ENCODE data around the gene GLCE. TPM values are rescaled to one million over a fixed set of nuclear protein-coding genes. Genes with fewer than 3 reads are reported as not detected.

The GLCE gene
- total RNA-seq, 2 donors from 2014 or later = 3.6 to 4.6 TPM

DNA sequence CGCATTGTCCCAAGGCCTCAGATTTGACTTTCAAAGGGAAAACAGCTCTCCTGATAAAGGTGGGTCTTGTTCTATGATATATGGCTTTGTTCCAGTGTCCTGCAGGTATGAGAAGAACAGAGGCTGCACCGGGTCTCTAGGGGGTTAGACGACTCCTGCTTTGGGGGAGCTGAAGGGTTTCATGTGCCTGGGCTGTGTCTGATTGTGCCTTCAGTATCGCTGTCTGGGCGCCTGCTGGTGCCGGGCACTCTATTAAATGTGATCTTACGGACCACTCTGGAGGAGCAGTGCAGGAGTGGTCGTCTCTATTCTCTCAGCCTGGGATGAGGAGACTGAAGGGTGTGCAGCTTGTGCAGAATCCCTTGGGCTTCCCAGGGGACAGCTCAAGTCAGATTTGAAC is 154.3 kb downstream of the GLCE start:
- Mint-ChIP-seq H3K4me3 (no peak overlapping the region), H3K36me3 (no peaks in the 10 kb centered on the region), H3K9me3 (no peaks in the 10 kb centered on the region), H3K4me1 (ENCODE audit: low read depth in 2 of 2) (no peaks in the 10 kb centered on the region), H3K27ac (no peak overlapping the region), H3K27me3 (peaks cover 14 to 24% of the 10 kb centered on the region in 2 donors)
- DNase-seq (ENCODE audit: low spot score) (peak; percentile 34), ATAC-seq (peak in 1 of 2 donors; percentile 15)

DNA sequence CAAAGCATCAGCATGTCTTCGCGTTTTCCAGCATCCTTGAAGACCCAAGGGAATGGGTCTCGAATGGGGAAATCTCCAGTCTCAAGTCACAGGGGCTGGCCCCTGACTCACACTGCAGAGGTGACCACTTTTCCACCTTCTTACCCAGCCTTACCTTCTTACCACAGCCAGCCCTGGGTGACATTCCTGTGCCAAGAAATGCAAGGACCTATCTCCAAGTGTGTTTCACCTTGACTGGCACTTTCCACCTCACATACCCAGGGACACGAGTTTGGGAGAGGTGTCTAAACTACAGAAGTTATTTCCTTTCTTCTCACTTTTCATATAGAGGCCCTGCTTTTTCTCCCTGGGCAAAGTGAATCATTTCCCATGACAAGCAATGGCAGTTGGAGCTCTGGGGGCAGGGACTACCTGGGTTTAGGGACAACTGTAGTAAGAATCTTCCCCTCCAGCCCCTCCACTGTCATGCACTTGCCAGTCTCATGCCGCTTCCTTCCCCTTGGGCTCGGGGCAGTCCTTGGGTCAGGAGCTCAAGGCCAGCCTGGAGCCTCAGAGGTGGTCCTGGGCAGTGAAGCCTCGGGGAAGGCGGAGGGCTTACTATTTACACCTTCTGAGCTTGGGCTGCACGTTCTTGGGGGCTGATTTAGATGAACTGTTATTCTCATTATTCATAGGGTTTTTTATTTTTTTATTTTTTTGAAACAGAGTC is 155.1 kb downstream of the GLCE start:
- Mint-ChIP-seq H3K36me3 (no peaks in the 10 kb centered on the region), H3K4me1 (ENCODE audit: low read depth in 2 of 2) (no peaks in the 10 kb centered on the region)
- no peak for ATAC-seq

DNA sequence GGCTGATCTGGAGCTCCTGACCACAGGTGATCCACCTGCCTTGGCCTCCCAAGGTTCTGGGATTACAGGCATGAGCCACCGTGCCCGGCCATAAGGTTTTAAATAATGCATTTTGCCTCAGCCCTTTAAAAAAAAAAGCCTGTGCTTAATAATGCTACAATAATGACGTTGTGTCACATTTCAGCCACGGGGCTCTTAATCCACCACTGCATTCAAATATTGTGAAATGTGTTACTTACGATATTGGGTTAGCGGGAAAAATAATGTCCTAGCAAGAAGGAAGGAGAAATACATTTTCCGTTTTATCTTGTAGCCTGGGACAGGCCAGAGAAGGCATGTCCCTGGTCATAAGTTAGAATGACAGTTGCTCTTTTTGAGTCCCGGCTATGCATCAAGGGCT is 155.9 kb downstream of the GLCE start:
- H3K27ac Mint-ChIP-seq = no peak overlapping the region
- ATAC-seq (no peak), DNase-seq (ENCODE audit: low spot score) (no peak)
- peaks cover 0 to 7% of the 10 kb centered on the region in 2 donors for H3K4me1 Mint-ChIP-seq (ENCODE audit: low read depth in 2 of 2)
- no peaks in the 10 kb centered on the region for H3K9me3 Mint-ChIP-seq
- no peak overlapping the region for H3K4me3 Mint-ChIP-seq
- H3K27me3 Mint-ChIP-seq = peaks cover 9 to 24% of the 10 kb centered on the region in 2 donors
- no peaks in the 10 kb centered on the region for H3K36me3 Mint-ChIP-seq

More for the DNA sequence above, 155.1 kb downstream of the GLCE start:
- peaks cover 14 to 24% of the 10 kb centered on the region in 2 donors for H3K27me3 Mint-ChIP-seq
- DNase-seq (ENCODE audit: low spot score) = peak; percentile 6
- no peak overlapping the region for H3K27ac Mint-ChIP-seq
- H3K9me3 Mint-ChIP-seq = no peaks in the 10 kb centered on the region
- H3K4me3 Mint-ChIP-seq = no peak overlapping the region

DNA sequence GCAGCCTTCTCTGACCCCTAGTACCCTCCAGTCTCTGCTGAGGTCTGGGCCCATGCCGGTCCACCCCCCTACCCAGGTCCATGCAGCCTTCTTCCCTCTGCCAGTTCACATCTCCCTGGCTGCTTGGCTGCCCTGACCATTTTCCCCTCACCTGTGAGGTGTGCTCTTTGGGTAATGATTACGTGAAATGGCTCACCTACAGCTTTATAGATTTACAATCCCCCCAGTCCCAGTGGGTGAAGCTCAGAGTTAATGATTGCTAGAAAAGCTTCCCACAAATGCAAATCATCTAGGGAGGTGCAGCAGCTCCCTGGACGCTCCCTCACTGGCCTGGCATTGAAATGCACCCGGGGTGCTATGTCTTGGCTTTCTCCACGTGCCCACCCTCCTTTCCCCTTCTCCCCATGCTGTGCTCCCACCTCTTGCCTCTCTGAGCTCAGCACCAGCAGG is 157.0 kb downstream of the GLCE start:
- H3K9me3 Mint-ChIP-seq = no peaks in the 10 kb centered on the region
- no peaks in the 10 kb centered on the region for H3K36me3 Mint-ChIP-seq
- ATAC-seq (peak in 1 of 2 donors; percentile 54), DNase-seq (ENCODE audit: low spot score) (no peak)
- no peak overlapping the region for H3K27ac Mint-ChIP-seq
- peaks cover 8 to 21% of the 10 kb centered on the region in 2 donors for H3K27me3 Mint-ChIP-seq
- no peak overlapping the region for H3K4me3 Mint-ChIP-seq
- peaks cover 0 to 12% of the 10 kb centered on the region in 2 donors for H3K4me1 Mint-ChIP-seq (ENCODE audit: low read depth in 2 of 2)

DNA sequence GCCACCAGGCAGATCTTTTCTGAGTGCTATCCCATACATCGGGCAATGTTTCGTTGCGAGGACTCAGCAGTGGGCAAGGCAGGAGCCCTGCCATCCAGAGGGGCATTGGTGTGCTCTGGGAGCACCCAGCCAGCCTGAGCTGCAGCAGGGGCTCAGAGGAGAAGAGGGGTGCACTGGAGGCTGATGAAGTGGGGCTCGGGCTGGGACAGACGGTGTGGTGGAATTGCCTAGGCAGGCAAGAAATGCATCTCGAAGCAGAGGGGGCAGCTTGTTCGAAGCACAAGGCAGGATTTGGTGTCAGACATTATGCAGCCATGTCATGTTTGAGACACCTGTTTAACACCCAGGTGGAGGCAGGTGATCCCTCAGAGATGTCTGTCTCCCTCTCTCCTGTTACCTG is 157.6 kb downstream of the GLCE start:
- no peak overlapping the region for H3K27ac Mint-ChIP-seq
- H3K27me3 Mint-ChIP-seq = peaks cover 11 to 21% of the 10 kb centered on the region in 2 donors
- no peaks in the 10 kb centered on the region for H3K36me3 Mint-ChIP-seq
- ATAC-seq (peak in 1 of 2 donors; percentile 40), DNase-seq (ENCODE audit: low spot score) (peak; percentile 18)
- peaks cover 0 to 12% of the 10 kb centered on the region in 2 donors for H3K4me1 Mint-ChIP-seq (ENCODE audit: low read depth in 2 of 2)
- H3K4me3 Mint-ChIP-seq = no peak overlapping the region
- H3K9me3 Mint-ChIP-seq = no peaks in the 10 kb centered on the region

DNA sequence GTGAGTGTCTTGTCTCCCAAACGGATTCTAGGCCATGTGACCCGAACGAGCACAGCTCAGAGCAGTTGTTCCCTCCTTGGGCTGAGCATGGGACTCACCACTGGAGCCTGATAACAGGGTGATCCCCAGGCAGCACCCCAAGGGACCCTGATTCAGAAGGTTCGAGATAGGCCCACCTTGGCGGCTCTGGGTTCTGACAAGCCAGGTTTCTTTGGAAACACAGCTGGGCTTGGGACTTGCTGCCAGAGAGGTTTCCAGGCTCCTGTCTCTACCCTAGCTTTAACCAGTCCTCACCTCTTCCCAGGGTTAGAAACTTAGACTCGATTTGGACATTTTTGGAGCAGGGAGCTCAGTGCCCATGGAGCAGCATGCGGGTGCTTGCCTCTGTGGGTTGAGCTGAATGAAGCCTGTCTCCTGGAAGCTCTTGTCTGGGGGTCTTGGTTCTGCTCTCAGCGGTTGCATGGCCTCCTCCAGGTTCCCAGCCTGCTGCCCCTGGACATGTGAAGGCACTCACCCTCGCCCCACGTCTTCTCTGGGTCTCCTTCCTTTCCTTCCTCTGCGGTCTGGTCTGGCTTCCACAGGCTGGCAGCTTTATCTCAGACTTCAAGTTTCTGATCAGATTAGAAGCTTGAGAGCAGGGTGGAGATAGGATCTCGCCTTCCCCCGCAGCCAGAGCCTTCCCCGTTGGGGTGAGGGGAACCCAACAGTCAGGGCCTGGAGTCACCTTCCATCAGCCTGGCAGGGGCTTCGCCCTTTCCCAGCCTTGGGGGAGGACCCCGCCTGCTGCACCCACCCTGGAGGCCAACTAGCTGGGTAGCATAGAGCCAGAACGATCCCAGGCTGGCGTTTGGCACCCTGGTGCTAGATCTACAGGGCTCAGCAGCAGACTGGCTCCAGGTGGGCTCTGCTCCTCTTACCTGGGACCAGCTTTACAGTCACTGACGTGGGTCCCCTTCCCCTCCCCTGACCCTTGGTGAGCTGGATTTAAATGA is 159.2 kb downstream of the GLCE start:
- no peaks in the 10 kb centered on the region for H3K9me3 Mint-ChIP-seq
- H3K36me3 Mint-ChIP-seq = no peaks in the 10 kb centered on the region
- ATAC-seq (peak in 1 of 2 donors; percentile 45), DNase-seq (ENCODE audit: low spot score) (peak; percentile 35)
- H3K4me3 Mint-ChIP-seq = no peak overlapping the region
- peaks cover 12 to 17% of the 10 kb centered on the region in 2 donors for H3K27me3 Mint-ChIP-seq
- H3K27ac Mint-ChIP-seq = no peak overlapping the region
- H3K4me1 Mint-ChIP-seq (ENCODE audit: low read depth in 2 of 2) = peaks cover 0 to 12% of the 10 kb centered on the region in 2 donors

DNA sequence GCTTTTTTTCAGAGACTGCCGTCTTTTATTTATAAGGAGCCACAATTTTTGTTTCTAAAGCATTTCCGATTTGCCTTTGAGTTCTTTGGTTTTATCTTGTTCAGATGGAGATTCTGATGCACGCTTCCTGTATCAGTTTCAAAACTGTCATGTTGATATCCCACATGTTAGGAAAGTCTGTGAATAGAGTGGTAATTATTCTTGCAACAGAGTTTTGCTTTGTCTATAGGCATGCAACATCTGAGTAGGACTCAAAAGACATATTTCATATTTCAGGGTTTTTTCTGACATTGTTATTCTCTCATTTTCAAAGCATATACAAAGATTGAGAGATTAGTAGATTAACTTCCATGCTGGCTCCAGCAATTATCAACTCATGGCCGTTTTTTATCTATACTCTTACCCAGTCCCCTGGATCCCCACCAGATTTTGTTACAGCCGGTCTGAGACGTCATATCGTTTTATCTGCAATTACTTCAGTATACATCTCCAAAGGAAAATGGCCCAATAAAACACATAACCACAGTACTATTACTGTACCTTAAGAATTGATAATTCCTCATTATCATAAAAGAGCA is 160.6 kb downstream of the GLCE start:
- ATAC-seq (peak in 1 of 2 donors; percentile 56), DNase-seq (ENCODE audit: low spot score) (no peak)
- Mint-ChIP-seq H3K27me3 (peaks cover 17 to 26% of the 10 kb centered on the region in 2 donors), H3K4me1 (ENCODE audit: low read depth in 2 of 2) (peaks cover 0 to 12% of the 10 kb centered on the region in 2 donors), H3K36me3 (no peaks in the 10 kb centered on the region), H3K27ac (peak overlapping the region in 1 of 2 donors; percentile 24), H3K4me3 (peak overlapping the region; percentile 20), H3K9me3 (no peaks in the 10 kb centered on the region)

Other genes starting within 250 kb of the GLCE start
- under 1 TPM in 1 of 2 donors, not detected in 1; 0.50 TPM for gene SPESP1, start 230.1 kb upstream of the GLCE start, total RNA-seq
- gene NOX5, start 145.9 kb upstream of the GLCE start, total RNA-seq = not detected
- gene PAQR5, start 138.3 kb downstream of the GLCE start, total RNA-seq = not detected

All from natural killer cell treated with Interleukin-12 subunit alpha and Interleukin-12 subunit beta and Interleukin-15 and Interleukin-18, amount 100 ng/mL, for 72 hours (primary cell).